Renal cortical epithelial cell (primary cell): ENCODE measurements around the gene TSG101. TPM values are rescaled to one million over a fixed set of nuclear protein-coding genes. Genes with fewer than 3 reads are reported as not detected.

ENCODE experiments used
- DNase-seq: peaks from one replicate; pipeline ENCODE4 v3.0.0-alpha.2; 2011; ENCODE audit warnings: low read depth
- total RNA-seq: library from RNA; depleted of rRNA; stranded (reverse); fragments of >200 nt; gene quantifications from 2 replicates; pipeline ENCODE4 v1.2.3, GENCODE V29; 2014

TSG101 gene, protein sequence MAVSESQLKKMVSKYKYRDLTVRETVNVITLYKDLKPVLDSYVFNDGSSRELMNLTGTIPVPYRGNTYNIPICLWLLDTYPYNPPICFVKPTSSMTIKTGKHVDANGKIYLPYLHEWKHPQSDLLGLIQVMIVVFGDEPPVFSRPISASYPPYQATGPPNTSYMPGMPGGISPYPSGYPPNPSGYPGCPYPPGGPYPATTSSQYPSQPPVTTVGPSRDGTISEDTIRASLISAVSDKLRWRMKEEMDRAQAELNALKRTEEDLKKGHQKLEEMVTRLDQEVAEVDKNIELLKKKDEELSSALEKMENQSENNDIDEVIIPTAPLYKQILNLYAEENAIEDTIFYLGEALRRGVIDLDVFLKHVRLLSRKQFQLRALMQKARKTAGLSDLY
- total RNA-seq = 64.8 and 95.5 TPM in 2 replicates

DNA sequence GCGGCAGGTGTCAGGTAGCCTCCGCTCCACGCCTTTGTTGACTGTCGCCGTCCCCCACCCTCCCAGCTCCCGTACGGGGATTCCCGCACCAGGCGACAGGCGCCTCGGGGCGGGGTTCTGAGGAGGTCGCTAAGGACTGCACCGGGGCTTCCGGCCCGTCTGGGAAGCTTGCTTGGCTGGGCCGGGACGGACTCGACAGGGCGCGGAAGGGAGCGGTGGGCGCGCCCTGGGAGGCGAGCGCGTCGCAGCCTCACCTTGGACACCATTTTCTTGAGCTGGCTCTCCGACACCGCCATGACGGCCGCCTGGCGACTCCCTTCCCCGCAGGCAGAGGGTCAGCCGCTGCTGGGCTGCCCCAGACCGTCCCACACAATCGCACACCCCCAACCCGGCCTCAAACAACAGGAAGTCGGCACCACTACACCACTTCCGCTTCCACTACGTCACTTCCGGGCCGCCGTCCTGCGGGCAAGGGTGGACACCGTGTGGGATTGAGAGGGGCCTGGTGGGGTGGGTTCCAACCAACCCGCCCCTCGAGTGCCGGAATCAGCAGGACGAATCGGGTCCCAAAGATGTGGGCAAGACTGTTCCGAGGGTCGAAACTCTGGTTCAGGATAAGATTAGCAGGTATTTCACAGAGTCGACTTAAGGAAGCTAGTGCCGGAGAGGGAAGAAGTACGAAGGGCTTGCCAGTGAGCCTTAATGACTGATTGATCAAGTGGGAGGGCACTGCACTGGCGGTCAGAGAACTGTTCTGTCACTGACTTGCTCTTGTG lies at the start of gene TSG101:
TSG101 (minus strand) TSS at position 422 of the 776 bp plus-strand sequence; CDS start at position 296, 126 bp downstream.
- DNase-seq = peak; percentile 85

DNA sequence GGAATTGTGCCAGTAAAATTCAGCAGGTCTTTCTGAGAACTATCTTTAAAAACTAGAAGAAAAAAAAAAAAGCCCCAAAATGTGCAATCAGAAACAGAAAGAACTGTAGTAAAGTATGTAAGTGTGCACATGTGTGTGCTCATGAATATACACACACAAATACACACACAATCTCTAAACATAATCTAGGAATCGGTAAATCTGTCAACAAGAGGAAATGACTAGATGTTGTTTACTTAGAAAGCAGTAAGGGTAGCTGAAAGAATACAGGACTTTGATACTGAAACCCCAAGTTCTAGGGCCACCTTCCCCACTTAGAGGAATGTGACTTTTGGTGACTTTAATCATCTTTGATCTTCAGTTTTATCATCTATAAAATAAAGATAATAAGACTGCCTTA lies 48.6 kb upstream of the TSG101 start:
- DNase-seq = no peak

DNA sequence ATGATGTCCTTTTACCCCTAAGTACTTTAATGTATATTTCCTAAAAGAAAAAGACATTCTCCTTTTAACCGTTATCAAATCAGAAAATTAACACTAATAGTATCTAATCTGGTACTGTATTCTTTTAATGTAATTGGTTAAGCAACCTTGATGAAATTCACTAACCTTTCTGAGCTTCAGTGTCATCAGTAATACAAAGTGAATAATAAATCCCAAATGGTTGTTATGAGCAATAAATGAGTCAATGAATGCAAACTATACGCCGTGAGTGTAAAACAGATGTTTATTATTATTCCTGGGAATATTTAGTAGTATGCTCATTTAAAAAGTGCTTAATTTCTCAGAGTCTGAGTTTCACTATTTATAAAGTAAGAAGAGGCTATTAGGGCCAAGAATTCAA lies 40.3 kb upstream of the TSG101 start:
- no peak for DNase-seq

DNA sequence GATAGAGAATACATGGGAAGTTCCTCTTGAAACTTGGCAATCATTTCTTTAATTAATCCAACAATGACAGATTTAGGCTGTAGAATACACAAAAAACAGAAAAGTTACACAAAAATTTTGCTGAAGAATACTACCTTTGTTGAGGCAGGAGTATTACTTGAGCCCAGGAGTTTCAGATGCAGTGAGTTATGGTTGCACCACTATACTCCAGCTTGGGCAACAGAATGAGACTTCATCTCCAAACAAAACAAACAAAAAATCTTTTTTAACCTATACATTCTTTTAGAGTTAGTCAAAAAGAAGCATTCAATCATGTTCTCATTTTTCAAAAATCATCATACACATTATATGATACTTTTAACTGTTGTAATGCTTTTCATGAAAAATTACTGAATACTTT lies 39.7 kb upstream of the TSG101 start:
- no peak for DNase-seq

DNA sequence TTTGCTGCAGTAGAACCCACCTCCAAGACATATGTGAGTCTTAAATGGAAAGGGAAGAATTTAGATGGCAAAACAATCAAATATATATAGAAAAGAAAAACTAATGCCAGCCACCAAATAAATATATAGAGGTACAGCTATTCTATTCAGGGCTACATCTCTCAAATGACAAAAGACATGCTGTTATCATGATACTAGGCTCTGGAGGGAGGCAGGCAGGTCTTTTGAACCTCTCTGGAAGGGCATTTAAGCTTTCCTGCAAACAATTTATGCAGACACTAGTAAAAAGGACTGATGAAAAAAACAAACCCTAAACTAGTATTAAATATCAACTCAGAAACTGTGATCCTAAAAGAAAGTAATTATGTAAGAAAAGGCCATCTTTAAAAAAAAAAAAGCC lies 37.4 kb upstream of the TSG101 start:
- no peak for DNase-seq

DNA sequence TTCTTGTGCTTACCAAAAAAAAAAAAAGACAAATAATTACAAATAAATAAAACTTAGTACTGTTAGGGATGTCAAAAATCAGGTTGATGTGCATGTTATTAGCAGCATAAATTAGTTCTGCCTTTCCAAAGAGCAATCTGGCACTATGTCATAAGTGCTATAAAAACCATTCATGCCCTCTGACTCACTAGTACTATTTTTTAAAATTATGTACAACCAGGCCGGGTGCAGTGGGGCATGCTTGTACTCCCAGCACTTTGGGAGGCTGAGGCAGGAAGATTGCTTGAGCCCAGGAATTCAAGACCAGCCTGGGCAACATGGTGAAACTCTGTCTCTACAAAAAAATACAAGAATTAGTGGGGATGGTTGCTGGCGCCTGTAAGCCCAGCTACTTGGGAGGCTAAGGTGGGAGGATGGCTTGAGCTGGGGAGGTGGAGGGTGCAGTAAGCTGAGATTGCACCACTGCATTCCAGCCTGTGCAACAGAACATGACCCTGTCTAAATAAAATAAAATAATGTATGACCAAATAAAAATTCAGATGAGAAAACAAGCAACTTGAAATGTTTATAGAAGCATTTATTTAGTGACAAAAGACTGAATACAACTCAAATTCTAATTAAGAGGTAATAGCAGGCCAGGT lies 36.5 kb upstream of the TSG101 start:
- no peak for DNase-seq

DNA sequence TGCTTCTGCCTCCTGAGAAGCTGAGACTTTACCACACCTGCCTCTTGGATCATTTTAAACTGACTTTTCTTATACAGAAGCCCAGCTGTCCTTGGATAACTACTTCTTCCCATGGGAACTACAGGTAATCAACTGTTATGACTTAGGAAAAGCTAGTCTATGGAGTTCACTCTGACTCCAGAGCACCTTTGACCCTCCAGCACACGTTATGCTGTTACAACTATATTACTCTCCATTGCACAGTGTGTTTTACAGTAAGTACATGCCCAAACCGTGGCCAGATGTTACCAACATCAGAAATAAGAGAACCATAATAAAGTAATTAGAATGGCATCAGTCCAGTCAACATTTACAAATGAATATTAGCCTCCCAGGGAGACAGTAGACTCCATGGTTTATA lies 21.3 kb upstream of the TSG101 start:
- no peak for DNase-seq

DNA sequence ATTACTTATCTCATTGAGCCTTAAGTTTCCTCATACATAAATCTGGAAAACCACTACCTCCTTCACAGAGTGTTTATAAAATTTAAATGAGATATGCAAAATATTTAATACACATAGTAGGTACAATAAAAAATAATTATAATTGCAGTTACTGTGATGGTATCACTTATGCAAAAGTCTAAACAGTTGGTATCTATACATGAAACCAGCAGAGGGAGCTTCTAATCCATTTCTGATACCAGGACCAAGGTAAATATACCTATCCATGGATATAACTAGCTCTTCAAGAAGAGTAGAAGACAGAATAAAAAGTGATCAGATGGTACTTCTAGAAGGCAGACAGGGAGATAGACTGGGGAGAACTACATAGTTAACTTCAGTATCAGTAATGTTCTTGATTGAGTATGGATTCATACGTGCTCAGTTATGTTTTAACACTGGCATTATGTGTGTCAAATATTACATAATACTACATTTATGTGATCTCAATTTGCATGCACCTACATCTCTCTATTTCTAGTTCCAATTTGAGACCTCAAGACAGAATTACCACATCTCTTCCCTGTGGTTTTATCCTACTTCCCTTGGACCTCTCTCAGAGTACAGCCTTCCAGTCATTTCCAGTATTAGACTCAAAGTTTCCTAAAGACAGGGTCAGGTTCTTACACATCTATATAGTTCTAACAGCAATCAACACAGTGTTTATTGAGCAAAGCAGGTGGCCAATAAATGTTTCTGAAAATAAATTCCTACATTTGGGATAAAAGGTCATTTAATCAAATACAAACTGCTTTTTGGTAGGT lies 13.7 kb upstream of the TSG101 start:
- peak; percentile 45 for DNase-seq

DNA sequence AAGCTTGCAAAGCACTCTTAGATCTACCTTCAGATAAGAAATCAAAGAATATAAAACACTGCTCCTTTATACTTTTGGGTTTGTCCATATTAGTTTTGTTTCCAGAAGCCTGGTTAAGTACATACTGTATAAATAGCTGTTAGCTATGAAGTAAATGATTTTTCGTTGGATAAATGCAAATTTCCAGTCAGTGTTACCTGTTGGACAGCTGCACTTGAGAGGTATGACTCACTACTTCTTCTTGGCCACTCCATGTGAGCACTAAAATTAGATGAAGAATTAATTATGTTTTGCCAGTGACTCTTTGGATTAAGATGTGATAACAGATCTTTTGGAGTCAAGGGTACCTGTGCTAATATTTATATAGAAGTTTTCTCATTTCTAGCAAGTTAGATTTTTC lies 9.5 kb upstream of the TSG101 start:
- peak; percentile 11 for DNase-seq

DNA sequence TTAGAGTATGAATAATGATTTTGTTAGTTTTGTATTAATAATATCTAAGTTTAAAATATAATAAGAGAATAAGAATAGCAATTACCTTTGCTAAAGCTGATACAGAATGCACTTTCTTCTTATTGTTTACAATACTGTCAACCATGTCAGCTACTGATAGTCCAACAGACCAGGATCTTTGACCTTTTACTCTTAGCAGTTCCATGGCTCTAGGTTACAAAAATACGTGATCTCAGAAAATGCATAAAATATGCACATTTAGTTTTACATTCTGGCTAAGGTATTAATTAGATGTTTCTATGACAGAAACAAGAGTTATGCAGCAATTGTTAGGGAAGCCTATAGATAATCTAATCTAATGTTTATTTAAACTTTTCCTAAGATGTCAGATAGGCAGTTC lies 7.5 kb upstream of the TSG101 start:
- DNase-seq = no peak

DNA sequence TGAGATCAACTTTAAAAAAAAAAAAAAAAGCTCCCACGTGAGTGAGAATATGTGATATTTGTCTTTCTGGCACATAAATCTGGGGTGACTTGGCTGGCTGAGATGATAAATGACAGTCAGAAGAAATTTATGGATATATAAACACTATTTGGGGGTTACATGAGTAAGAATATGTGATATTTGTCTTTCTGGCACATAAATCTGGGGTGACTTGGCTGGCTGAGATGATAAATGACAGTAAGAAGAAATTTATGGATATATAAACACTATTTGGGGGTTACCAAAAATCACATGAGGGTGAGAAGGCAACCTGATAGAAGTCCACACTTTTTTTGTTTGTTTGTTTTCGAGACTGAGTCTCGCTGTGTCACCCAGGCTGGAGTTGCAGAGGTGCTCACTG lies 6.6 kb upstream of the TSG101 start:
- DNase-seq = no peak

DNA sequence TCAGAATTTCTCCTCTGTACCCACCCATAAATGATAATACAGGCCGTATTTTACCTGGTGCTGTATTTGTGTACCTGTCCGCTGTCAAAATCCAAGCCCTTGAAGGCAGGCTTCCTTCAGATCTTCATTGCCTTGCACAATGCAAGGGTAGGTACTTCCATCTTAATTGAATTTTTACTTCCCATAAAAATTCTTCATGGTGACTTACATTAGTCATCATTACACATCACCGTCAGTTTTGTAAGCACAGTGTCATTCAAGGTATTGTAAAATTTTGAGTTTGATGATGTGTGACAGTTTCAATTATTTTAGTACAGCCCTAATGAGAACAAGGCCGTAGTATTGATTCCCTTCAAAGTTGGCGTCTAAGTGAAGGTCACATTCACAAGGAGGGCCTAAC lies 770 bp upstream of the TSG101 start:
- DNase-seq = peak; percentile 71

DNA sequence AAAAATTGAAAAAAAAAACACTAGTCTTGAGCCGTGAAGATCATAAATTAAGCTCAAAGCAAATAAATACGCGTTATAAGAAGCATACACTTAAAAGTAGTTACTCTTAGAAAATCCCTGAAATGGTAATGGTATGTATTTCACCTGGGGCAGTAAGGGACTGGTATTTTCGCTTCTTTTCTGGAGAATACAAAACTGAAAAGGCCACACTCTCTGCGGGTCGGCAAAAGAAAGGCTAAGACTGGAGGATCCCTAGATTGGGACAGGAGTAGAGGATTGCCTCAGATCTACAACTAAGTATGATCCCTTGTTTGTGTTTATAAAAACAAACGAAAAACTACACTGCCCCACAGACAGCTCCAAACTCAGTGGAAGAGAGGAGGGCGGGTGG lies 617 bp downstream of the TSG101 start:
- DNase-seq = peak; percentile 24

DNA sequence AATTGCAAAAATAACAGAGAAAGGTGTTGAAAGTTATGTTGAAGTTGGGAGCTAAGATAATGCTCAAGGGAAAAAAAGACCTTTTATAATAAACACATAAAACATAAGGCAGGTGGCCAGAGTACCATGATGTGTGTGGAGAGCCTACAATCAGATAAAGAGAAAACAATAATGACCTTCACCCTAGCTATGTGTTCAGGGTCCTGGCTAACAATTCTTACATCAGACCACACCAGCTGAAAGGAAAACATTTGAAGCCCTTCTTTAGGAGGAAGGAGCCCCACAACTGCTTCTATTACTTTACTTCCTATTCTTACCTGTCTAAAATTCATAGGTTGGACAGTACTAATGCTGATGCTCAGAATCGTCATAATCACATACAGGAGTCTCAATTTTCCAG lies 2.5 kb downstream of the TSG101 start:
- DNase-seq = no peak

DNA sequence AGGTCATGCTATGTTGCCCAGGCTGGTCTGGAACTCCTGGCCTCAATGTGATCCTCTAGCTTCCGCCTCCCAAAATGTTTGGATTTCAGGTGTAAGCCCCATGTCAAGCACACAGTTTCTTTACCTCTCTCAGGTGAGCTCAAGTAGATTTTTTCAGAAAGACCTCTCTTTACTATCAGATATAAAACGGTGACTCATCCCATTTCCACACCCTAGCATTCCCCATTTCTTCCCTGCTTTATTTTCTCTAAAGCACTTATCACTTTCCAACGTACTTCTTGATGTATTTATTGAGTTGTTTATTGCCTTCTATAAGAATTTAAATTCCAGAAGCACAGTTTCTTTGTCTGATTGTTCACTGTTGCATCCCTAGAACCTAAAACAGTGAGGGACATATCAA lies 3.7 kb downstream of the TSG101 start:
- no peak for DNase-seq

DNA sequence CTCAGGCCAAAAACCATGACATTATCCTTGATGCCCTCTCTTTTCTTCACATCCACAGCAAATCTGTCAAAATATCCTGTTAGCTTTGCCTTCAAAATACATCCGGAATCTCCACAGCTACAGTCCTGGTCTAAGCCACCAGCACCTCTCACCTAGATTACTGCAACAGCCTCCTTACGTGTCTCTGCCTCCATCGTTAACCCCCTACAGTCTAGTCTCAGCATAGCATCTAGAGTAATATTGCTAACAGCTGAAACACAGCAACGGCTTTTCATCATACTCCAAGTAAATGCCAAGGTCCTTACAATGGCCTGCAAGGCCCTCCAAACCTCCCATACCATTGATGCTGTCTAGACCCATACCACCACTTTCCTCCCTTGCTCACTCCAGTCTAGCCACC lies 4.4 kb downstream of the TSG101 start:
- no peak for DNase-seq

DNA sequence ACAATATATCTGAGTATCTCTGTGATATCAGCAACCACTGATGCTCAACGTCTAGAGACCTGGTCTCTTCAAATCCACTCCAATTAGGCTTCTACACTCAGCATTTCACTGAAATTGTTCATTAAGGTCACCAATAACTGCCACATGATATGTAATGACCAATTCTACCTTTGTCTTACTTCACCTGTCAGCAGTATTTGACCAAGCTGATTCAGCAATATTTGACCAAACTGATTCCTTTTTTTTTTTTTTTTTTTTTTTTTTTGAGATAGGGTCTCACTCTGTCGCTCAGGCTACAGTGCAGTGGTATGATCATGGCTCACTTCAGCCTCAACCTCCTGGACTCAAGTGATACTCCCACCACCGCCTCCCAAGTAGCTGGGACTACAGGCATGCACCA lies 5.6 kb downstream of the TSG101 start:
- DNase-seq = no peak

DNA sequence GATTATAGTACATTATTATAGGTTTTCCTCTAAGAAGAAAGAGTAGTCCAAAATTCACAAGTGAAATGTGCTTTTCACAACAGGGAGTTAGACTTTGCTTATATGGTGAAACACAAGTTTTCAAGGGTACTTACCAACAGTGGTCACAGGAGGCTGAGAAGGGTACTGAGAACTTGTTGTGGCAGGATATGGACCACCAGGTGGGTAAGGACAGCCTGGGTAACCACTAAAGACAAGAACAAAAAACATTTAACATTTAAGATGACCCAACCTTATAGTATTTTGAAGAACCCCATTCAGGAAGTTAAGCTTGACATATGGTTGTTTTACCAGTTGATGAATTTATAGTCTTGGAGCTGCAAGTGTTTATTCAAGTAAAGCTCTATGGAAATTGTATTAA lies 24.4 kb downstream of the TSG101 start:
- no peak for DNase-seq

DNA sequence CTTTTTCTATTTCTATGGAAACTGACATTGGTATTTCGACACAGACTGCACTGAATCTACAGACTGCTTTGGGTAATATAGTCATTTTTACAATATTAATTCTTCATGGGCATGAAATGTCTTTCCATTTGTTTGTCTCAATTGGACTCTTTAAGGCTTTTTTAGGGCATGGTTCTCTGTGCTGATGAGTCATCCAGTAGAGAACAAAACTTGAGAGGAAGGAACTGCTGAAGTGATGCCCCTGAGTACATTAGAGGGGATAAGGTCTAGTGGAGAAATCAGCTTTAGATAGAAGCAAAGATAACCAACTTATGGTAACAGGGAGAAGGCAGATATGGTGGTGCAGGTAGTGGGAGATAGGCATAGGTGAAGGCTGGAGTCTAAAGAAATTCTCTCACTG lies 25.1 kb downstream of the TSG101 start:
- no peak for DNase-seq

DNA sequence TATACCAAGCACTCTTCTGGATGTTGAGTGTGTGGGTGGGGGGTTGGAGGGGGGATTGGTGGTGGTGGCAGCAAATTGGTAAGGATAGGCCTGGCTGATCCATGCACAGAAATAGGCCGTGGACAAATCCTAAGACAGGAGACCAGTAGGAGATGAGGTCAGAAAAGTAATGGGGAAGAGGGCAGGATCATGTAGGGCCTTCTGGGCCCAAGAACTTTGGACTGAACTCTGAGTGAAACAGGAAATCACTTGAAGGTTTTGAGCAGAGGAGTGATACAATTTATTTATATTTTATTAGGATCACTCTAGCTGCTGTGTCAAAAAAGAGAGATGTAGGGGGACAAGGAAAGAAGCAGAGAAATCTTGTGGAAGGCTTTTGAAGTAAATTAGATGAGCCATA lies 28.7 kb downstream of the TSG101 start:
- no peak for DNase-seq

DNA sequence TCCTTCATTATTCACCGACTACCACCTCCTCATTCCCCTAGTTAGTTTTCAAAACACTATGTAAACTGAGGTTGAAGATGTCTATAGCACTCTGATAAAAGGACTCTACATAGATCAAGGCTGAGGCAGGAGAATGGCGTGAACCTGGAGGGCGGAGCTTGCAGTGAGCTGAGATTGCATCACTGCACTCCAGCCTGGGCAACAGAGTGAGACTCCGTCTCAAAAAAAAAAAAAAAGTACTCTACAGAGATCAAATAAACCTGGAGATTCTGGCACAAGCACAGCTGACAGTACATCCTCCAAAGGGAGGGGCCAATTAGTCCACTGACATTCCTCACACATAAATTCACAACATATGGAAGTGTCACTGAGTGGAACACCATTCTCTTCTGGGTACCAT lies 31.0 kb downstream of the TSG101 start:
- DNase-seq = no peak

DNA sequence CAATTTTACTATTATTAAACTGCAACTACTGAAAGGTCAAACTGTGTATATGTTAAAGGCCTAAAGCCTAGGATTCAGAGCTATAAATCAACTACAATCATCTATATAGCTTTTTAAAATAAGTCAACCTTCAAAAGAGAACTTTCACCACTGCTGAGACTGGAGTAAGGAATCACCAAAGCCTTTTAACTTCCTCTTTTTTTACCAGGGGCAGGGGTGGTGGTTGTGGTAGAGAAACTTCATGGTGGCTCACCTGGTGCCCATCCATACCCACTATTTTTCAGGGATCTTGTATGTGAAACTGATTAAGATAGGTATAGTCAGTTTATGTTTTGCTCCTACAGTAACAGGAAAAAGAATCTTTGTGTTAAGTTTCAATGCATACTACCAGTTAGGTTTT lies 31.5 kb downstream of the TSG101 start:
- DNase-seq = no peak
